A549 (cell line): ENCODE data around the gene MACC1.

Experiments used
- CTCF ChIP-seq: fragments of >200 bp; sonication (Bioruptor Twin); formaldehyde crosslinking; IDR thresholded peaks from 3 replicates; pipeline ENCODE4 v1.5.1; 2016
- EP300 ChIP-seq, 2 experiments: fragments of >200 bp; sonication (Bioruptor Twin); formaldehyde crosslinking; IDR thresholded peaks; 2 replicates in 1 of 2; 3 replicates in 1 of 2; pipeline ENCODE4 v1.6.1; 2016 to 2017
- KDM1A ChIP-seq: fragments of 200-600 bp; sonication (generic); IDR thresholded peaks from 2 replicates; pipeline ENCODE4 v1.6.1; 2016; ENCODE audit warnings: low read depth, mild to moderate bottlenecking
- KDM5A ChIP-seq: fragments of 200-600 bp; sonication (generic); IDR thresholded peaks from 2 replicates; pipeline ENCODE4 v1.6.1; 2016; ENCODE audit warnings: antibody characterized with exemption, mild to moderate bottlenecking
- MYC ChIP-seq: IDR thresholded peaks from 2 replicates; pipeline ENCODE4 v1.6.1; 2012; ENCODE audit warnings: mild to moderate bottlenecking, inconsistent platforms, low read length, improper control_type of control experiment, borderline replicate concordance
- POLR2A ChIP-seq: IDR thresholded peaks from 2 replicates; pipeline ENCODE4 v1.6.1; 2012; ENCODE audit warnings: mild to moderate bottlenecking, low read length
- RCOR1 ChIP-seq: fragments of 150-350 bp; IDR thresholded peaks from 2 replicates; pipeline ENCODE4 v1.6.1; 2014; ENCODE audit warnings: antibody characterized with exemption, low read length, low read depth
- REST ChIP-seq: fragments of 200-600 bp; sonication (generic); IDR thresholded peaks from 2 replicates; pipeline ENCODE4 v1.6.1; 2016; ENCODE audit warnings: antibody characterized with exemption, mild to moderate bottlenecking, moderate library complexity
- ZFP36 ChIP-seq: fragments of 450-650 bp; IDR thresholded peaks from 2 replicates; pipeline ENCODE4 v1.6.1; 2014; ENCODE audit warnings: borderline replicate concordance; ENCODE audit not compliant: partially characterized antibody

- TF ChIP-seq EP300 (IDR thresholded peaks at IDR 0.05) (no peak), ZFP36 (no peak), POLR2A (no peak), KDM1A (no peak), REST (no peak), CTCF (no peak), RCOR1 (no peak), KDM5A (no peak), MYC (no peak)
Observed at GRCh38 chr7:20193873-20194272, 23.3 kb downstream of the MACC1 start.
